T1000 (cell line): ENCODE data around the gene OR4D10.
"Not testable (repeated sequence)": the region's sequence is repeated elsewhere in the genome, so short reads cannot be mapped to it uniquely, and the experiment has no call there.

ENCODE experiments used
- DNase-seq: peaks from one replicate; lab custom pipeline; 2025; ENCODE audit warnings: mixed read lengths; lab: John Stamatoyannopoulos, UW

OR4D10 gene

GRCh38 chr11:59473015-59473414 lies at the start of gene OR4D10:
Gene OR4D10, plus strand, starts transcription at chr11:59473315. Its CDS starts 4,115 bp downstream, at chr11:59477430.
- no peak for DNase-seq

DNA sequence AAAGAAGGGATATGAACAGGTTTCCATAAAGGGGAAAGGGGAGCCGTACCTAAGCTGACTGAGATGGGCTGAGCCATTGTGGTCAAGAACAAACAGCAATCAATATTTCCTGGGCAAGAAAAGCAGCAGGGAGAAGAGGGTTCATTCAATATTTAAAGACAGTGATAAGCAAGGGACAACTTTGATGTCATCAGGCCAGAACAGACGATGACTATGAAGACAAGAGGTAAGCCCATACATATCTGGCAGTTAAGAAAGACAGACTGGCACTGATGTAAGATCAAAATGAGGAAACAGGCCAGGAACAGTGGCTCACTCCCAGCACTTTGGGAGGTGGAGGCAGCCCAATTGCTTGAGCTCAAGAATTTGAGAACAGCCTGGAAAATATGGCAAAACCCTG lies 49.3 kb upstream of the OR4D10 start:
- DNase-seq, result no peak

- no peak for DNase-seq
Observed at GRCh38 chr11:59425131-59425530, 48.0 kb upstream of the OR4D10 start.

DNA sequence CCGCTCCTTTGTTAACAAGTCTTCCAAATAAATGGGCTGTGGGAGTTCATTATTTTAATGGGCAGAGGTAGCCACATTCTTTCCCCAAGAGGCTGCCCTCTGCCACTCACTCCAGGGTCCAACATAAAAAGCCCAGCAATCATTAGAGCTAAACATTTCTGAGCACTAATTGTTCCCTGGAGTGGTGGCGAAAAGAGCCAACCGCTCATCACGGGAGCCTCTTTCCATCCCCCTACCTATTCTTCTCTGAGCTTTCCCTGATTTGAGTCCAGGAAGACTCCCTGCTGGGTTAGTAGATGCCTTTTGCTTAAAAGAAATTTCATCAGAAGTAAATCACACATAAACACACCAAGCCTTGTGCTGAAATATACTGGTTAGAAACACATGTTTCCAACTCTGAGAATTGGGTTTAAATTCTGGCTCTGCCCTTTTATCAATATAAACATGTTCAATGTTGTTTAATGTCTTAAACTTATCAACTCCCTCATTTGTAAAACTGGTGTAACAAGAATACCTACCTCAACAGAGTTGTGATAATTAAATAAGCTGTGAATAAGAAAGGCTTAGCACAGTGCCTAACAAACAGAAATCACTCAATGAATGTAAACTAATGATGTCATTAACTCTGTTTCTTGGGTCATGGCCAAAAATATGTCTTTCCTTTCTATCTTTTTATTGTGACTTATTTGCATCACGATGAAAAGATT lies 46.6 kb upstream of the OR4D10 start, which contains the start of gene OR5A2:
Gene OR5A2, minus strand, starts transcription at position 53 of the 707 bp plus-strand sequence. CDS start 3,460 bp downstream, outside the sequence.
- DNase-seq, result no peak

GRCh38 chr11:59427068-59427382 lies 46.1 kb upstream of the OR4D10 start:
- no peak for DNase-seq

- no peak for DNase-seq
Observed at GRCh38 chr11:59429924-59430516, 43.1 kb upstream of the OR4D10 start.

GRCh38 chr11:59436169-59436568 lies 36.9 kb upstream of the OR4D10 start, which contains the start of gene OR5A1:
Gene OR5A1, plus strand, starts transcription at chr11:59436469. Its CDS starts 6,700 bp downstream, at chr11:59443169.
- no peak for DNase-seq

DNA sequence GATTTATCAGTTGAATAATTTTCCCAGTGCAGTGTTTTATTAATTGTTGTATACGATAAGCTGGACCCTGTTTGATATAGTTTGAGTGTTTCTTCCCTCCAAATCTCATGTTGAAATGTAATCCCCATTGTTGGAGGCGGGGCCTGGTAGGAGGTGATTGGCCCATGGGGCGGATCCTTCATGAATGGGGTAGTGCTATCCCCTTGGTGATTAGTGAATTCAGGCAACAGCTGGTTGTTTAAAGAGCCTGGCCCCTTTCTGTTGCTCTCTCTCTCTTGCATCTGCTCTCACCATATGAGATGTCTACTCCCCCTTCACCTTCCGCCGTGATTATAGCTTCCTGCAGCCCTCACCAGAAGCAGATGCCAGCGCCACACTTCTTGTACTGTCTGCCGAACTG lies 35.3 kb upstream of the OR4D10 start:
- DNase-seq, result no peak

GRCh38 chr11:59445624-59446023 lies 27.5 kb upstream of the OR4D10 start:
- DNase-seq, result not testable (repeated sequence)

- no peak for DNase-seq
Observed at GRCh38 chr11:59448484-59448883, 24.6 kb upstream of the OR4D10 start.

DNA sequence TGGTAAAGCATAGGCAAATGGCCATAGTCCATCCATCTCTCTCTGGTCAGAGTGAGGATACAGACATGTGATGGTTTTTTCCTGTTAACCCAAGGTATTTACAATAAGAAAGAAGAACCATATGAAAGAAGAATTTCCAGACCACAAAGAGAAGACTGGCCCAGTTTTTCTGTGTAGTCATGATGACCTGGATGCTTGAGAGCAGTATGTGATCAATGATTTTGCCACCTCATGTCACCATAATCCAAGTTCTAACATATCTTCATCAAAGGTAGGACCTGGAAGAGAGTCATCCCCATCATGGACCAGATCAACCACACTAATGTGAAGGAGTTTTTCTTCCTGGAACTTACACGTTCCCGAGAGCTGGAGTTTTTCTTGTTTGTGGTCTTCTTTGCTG lies 16.5 kb upstream of the OR4D10 start, which contains the start of gene OR4D6:
Gene OR4D6, plus strand, starts transcription at position 301 of the 400 bp plus-strand sequence. Its CDS starts 0 bp downstream, at position 301.
- no peak for DNase-seq

- DNase-seq, result no peak
Observed at GRCh38 chr11:59459916-59460315, 13.2 kb upstream of the OR4D10 start.

DNA sequence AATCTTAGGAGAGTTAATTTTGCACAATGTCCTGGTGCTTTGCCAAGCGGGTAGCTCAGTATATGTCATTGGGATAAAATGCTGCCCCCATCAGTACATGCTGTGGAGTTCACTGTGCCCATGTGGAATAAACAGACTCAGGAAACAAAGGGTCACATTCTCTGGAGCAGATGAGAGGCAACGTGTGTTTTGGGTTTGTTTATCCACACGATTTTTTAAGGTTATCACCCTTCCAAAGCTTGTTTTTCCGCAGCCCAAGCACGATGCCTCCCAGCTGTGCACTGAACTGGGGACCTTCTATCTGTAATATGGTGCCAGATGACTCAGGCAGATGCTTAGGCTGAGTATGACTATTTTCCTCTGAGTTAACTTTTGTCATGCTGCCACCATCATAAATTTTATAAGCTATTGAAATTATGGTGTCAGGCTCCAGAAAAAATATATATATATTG lies 9.9 kb upstream of the OR4D10 start:
- DNase-seq, result no peak

GRCh38 chr11:59475176-59475575 lies 2.1 kb downstream of the OR4D10 start:
- DNase-seq, result no peak

GRCh38 chr11:59479906-59480305 lies 6.8 kb downstream of the OR4D10 start:
- DNase-seq, result no peak

- DNase-seq, result no peak
Observed at GRCh38 chr11:59480359-59480758, 7.2 kb downstream of the OR4D10 start.

GRCh38 chr11:59501931-59502330 lies 28.8 kb downstream of the OR4D10 start:
- DNase-seq, result no peak

DNA sequence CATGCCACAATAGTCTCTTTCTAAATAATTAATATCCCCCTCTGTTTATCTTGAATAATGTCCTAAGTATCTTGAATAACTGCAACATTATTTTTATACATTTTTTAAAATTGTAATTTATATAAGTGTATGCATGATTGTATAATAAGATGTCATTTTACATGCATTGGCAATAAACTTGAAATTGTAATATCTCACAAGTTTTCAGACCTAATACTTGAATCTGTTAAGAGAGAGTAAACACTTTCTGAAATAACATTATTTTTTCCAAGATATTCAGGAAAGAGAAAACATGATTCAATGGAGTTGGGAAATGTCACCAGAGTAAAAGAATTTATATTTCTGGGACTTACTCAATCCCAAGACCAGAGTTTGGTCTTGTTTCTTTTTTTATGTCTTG lies 30.2 kb downstream of the OR4D10 start, which contains the start of gene OR4D11:
Gene OR4D11, plus strand, starts transcription at position 301 of the 400 bp plus-strand sequence. Its CDS starts 0 bp downstream, at position 301.
- DNase-seq, result no peak

DNA sequence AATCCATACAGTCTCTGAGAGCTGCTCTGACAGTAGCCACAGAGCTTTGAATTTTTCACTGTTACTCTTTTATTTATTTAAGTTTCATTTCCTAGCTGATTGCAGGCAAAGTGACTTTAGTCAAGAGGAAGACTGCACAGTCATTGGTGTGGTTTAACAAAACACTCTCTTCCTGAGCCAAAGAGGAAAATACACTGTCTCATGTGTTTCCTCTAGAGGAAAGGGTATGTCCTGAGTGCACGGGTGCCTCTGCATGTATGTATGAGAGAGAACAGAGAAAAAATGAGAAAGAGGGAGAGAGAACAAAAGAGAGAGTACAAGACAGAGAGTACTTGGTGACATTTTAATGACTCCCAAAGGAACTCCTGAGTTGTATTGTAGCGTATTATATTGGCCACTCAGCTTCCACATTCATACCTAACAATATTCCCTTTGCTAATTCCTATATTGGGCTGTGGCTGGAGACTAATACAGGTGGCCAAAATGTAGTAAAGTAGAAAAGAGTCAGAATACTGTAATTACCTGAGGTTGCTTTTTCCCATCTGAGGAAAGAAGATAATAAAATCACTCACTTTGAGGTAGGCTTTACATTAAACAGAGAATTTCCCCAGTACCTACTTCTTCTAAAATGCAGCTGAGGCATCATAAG lies 38.0 kb downstream of the OR4D10 start, which contains the start of gene OR4D9:
Gene OR4D9, plus strand, starts transcription at position 599 of the 649 bp plus-strand sequence. CDS start 3,374 bp downstream, outside the sequence.
- no peak for DNase-seq

DNA sequence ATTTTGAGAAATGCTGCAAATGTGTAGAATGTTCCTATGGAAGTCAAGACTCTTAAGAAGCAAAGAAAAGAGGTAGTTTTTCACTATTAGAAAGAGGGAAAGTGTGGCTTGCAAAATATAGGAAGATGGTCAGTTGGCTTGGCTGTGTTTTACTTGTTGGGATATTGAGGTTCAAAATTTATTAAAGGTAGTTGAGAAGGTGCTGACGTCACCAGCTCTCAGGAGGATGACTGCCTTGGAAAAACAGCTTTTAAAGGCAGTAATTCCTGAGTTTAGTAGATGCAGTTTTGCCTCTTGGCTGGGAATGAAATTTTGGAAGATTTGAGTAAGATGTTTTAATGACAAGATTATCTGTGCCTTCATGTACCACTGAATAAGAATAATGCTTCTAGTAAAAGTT lies 38.6 kb downstream of the OR4D10 start:
- no peak for DNase-seq

- not testable (repeated sequence) for DNase-seq
Observed at GRCh38 chr11:59520139-59520538, 47.0 kb downstream of the OR4D10 start.

GRCh38 chr11:59520741-59521140 lies 47.6 kb downstream of the OR4D10 start:
- DNase-seq, result no peak

DNA sequence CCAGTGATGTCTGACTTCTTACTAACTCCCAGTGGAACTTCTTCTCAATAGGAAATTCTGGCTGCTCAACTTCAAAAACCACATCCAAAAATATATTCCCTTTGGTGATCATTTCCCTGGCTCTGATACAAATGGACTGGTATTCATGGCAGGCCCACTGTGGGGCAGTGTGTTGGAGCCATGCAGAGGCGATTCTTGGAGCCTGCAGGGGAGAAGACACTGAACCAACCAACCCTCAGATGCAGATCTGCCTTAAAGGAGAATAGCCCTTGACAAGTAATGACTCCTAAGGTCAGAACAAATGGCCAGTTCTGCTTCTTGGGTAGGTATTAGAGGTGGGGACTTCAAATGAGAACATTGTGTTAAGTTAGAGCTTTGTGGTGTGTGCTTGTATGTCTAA lies 50.4 kb downstream of the OR4D10 start:
- no peak for DNase-seq
